K562 (cell line): ENCODE measurements around the gene POC5. TPM values are rescaled to one million over a fixed set of nuclear protein-coding genes. Genes with fewer than 3 reads are reported as not detected.
"Not testable (repeated sequence)": the region's sequence is repeated elsewhere in the genome, so short reads cannot be mapped to it uniquely, and the experiment has no call there.

Experiments used
- ATAC-seq: fragments of 200-7000 bp; cut with Tn5 transposase; 3 replicates; pipeline ENCODE4 v1.9.1; 2020; ENCODE audit warnings: moderate library complexity
- BruUV-seq: library from RNA; stranded (reverse); fragments of 400-500 nt; replicated peaks from 2 replicates; lab custom pipeline; 2021; lab: Mats Ljungman, UMichigan
- CTCF ChIA-PET: fragments of 300-600 bp; formaldehyde crosslinking; extraction: SDS; loops from one replicate; lab custom pipeline; 2021; ENCODE audit warnings: low intra/inter-chr PET ratio; lab: Yijun Ruan, JAX
- POLR2A ChIA-PET: fragments of 300-600, 350-650 bp; sonication (Branson Sonifier 250); formaldehyde crosslinking; extraction: SDS; loops from one replicate; lab custom pipeline; 2021; ENCODE audit warnings: antibody characterized with exemption, inconsistent platforms; lab: Yijun Ruan, JAX
- DNase-seq, 4 experiments: peaks; one replicate each; pipeline versions ENCODE4 v3.0.0 to v3.0.0-alpha.2; 2011 to 2018; ENCODE audit warnings: low spot score in 3 of 4, mixed read lengths in 3 of 4; ENCODE audit errors: extremely low read depth in 1 of 4
- FAIRE-seq: peaks from 2 replicates; lab custom pipeline; 2011; peaks lifted over from hg19 to GRCh38; lab: Jason Lieb, UNC
- H2AFZ ChIP-seq: 2 replicates; pipeline ENCODE4 v1.6.0; 2011; ENCODE audit warnings: low read depth, low read length, control low read depth, inconsistent platforms
- H3K27ac ChIP-seq: fragments of 200-600 bp; 3 replicates; pipeline ENCODE4 v1.8.0; 2011; ENCODE audit warnings: low read depth, mild to moderate bottlenecking, control low read depth, inconsistent platforms, low read length, moderate library complexity, mixed read lengths; ENCODE audit errors: extremely low read depth
- H3K27me3 ChIP-seq, 2 experiments: fragments of 300-600 bp in 1 of 2; 2 replicates in 1 of 2; 3 replicates in 1 of 2; pipeline versions ENCODE4 v1.6.0 to v1.8.0; 2011; ENCODE audit warnings: inconsistent platforms in 2 of 2, low read length in 2 of 2, mild to moderate bottlenecking in 1 of 2, mixed read lengths in 1 of 2, moderate library complexity in 1 of 2; ENCODE audit not compliant: control insufficient read depth in 2 of 2, insufficient read depth in 2 of 2
- H3K36me3 ChIP-seq: fragments of 300-600 bp; 3 replicates; pipeline ENCODE4 v1.8.0; 2011; ENCODE audit warnings: mild to moderate bottlenecking, low read length, inconsistent platforms; ENCODE audit not compliant: control insufficient read depth, insufficient read depth
- H3K4me1 ChIP-seq, 2 experiments: fragments of 200-600 bp in 1 of 2; replicated peaks in 1 of 2; 2 replicates in 1 of 2; 3 replicates in 1 of 2; pipeline versions ENCODE4 v1.5.1 to v1.8.0; 2011; ENCODE audit warnings: inconsistent platforms in 2 of 2, low read length in 2 of 2, mild to moderate bottlenecking in 1 of 2, mixed read lengths in 1 of 2, moderate library complexity in 1 of 2; ENCODE audit not compliant: control insufficient read depth in 2 of 2, insufficient read depth in 2 of 2
- H3K4me2 ChIP-seq: 2 replicates; pipeline ENCODE4 v1.6.1; 2011; ENCODE audit warnings: low read length, control low read depth, inconsistent platforms, mixed read lengths; ENCODE audit not compliant: insufficient read depth
- H3K4me3 ChIP-seq: fragments of 200-600 bp; sonication (generic), shearing (Covaris generic); 2 replicates; pipeline ENCODE4 v1.5.1; 2016; ENCODE audit warnings: control low read depth, inconsistent platforms
- H3K79me2 ChIP-seq: fragments of 200-600 bp; 3 replicates; pipeline ENCODE4 v1.8.0; 2011; ENCODE audit warnings: low read length, inconsistent platforms; ENCODE audit not compliant: control insufficient read depth, insufficient read depth
- H3K9ac ChIP-seq, 2 experiments: 2 replicates each; pipeline versions ENCODE4 v1.6.0 to v1.6.1; 2011; ENCODE audit warnings: low read depth in 2 of 2, low read length in 2 of 2, control low read depth in 1 of 2, inconsistent platforms in 1 of 2, mild to moderate bottlenecking in 1 of 2, mixed read lengths in 1 of 2; ENCODE audit not compliant: insufficient read depth in 1 of 2
- H3K9me1 ChIP-seq: one replicate; pipeline ENCODE4 v1.6.0; 2011; ENCODE audit warnings: inconsistent platforms, mild to moderate bottlenecking, low read length, moderate library complexity; ENCODE audit not compliant: control insufficient read depth, insufficient read depth
- H3K9me3 ChIP-seq: replicated peaks from 2 replicates; pipeline ENCODE4 v1.5.1; 2011; ENCODE audit warnings: low read depth, low read length, inconsistent platforms; ENCODE audit not compliant: control insufficient read depth, insufficient read depth
- H4K20me1 ChIP-seq: replicated peaks from 2 replicates; pipeline ENCODE4 v1.6.1; 2011; ENCODE audit warnings: low read length, inconsistent platforms, mixed read lengths; ENCODE audit not compliant: control insufficient read depth, insufficient read depth
- GTF2E2 ChIP-seq: fragments of 200-800 bp; sonication (Bioruptor generic); IDR thresholded peaks from 2 replicates; pipeline ENCODE4 v1.6.1; 2016; ENCODE audit warnings: missing genetic modification characterization, missing compliant biosample characterization
- HSF4 ChIP-seq: fragments of 250-450 bp; sonication (Bioruptor Pico); IDR thresholded peaks from 2 replicates; pipeline ENCODE4 v2.1.2; 2022; ENCODE audit warnings: mild to moderate bottlenecking, moderate library complexity, borderline replicate concordance
- MEF2A ChIP-seq: IDR thresholded peaks from 2 replicates; pipeline ENCODE4 v1.6.1; 2011; ENCODE audit warnings: low read depth, mild to moderate bottlenecking, low read length, moderate library complexity; ENCODE audit not compliant: control insufficient read depth
- ZNF431 ChIP-seq: sonication (generic); formaldehyde crosslinking; IDR thresholded peaks from 2 replicates; pipeline ENCODE4 v1.8.0; 2022; ENCODE audit warnings: mild to moderate bottlenecking, missing genetic modification reagents
- WGBS: fragments of 100-300 bp; shearing (Covaris generic); methylation state at CpG from one replicate; pipeline ENCODE4 v1.1.6; 2016; ENCODE audit warnings: low coverage, mixed read lengths; ENCODE audit not compliant: insufficient coverage; ENCODE audit errors: missing lambda C conversion rate; 5-methylcytosine and 5-hydroxymethylcytosine counted together
- in situ Hi-C: fragments of 300-500 bp; cut with MboI; formaldehyde crosslinking; loops from 4 replicates; pipeline ENCODE4 v1.15.0; 2018; ENCODE audit warnings: inconsistent platforms, mixed read lengths
- intact Hi-C: fragments of 100-400 bp; cut with micrococcal nuclease; formaldehyde crosslinking; loops from 2 replicates; pipeline ENCODE4 v1.14.2; 2022
- polyA plus RNA-seq, 8 experiments: library from polyadenylated mRNA; depleted of rRNA in 4 of 8; stranded (reverse) in 5 of 8; unstranded in 3 of 8; fragments of >200 nt; fragmentation: Nextera tagmentation in 2 of 8; fragmentation: Illumina TruSeq in 1 of 8; extraction: Ambion mirVana in 2 of 8; extraction: Trizol in 1 of 8; gene quantifications; 2 replicates each; pipeline versions ENCODE4 v1.2.1 to v1.2.3, GENCODE V29; 2011 to 2014; ENCODE audit warnings: inconsistent platforms in 1 of 8, missing spikeins in 1 of 8
- total RNA-seq, 7 experiments: library from RNA; depleted of rRNA in 6 of 7; stranded (reverse); fragments of >200 nt in 6 of 7; fragmentation: Illumina TruSeq in 2 of 7; extraction: Trizol in 2 of 7; gene quantifications; 2 replicates each; pipeline versions ENCODE4 v1.2.1 to v1.2.3, GENCODE V29; 2011 to 2021; ENCODE audit warnings: low replicate concordance in 1 of 7
- TF ChIP-seq, protein P1 (sequence below): fragments of 200-800 bp; sonication (Bioruptor generic); IDR thresholded peaks from 2 replicates; pipeline ENCODE4 v1.6.1; 2017; ENCODE audit warnings: missing genetic modification characterization, missing compliant biosample characterization

POC5 gene
- total and polyA plus RNA-seq, 9 of the 15 experiments (the other 6 are each of a cell fraction or from before 2014, with no cell fraction given), result 14.5 to 38.2 (median 27.0) TPM

GRCh38 chr5:75733767-75734166 lies 16.5 kb upstream of the POC5 start (continued):
- TF ChIP-seq HSF4 (CRISPR knock-in tag) (no peak), MEF2A (no peak), ZNF431 (no peak), GTF2E2 (tag) (no peak)
- TF ChIP-seq, protein P1, sequence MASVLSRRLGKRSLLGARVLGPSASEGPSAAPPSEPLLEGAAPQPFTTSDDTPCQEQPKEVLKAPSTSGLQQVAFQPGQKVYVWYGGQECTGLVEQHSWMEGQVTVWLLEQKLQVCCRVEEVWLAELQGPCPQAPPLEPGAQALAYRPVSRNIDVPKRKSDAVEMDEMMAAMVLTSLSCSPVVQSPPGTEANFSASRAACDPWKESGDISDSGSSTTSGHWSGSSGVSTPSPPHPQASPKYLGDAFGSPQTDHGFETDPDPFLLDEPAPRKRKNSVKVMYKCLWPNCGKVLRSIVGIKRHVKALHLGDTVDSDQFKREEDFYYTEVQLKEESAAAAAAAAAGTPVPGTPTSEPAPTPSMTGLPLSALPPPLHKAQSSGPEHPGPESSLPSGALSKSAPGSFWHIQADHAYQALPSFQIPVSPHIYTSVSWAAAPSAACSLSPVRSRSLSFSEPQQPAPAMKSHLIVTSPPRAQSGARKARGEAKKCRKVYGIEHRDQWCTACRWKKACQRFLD (CRISPR knock-in tag), result no peak

DNA sequence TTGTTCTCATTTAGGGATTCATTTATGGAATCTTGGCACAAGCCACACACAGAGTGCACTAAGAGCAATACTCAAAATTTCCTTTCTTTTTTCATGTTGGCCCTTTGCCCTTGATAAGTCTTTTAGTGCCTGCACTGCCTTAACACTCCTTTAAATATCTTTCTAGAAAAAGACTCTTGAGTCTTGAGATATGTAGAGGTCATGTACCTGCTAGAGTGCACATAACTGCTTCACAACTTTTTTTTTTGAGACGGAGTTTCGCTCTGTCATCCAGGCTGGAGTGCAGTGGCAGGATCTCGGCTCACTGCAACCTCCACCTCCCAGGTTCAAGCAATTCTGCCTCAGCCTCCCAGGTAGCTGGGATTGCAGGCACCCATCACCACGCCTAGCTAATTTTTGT lies 14.3 kb upstream of the POC5 start:
- POLR2A ChIA-PET, result interaction anchor here (0.6 kb wide), 1 partner anchor 563 kb away, joined by 4 read pairs; no protein-coding TSS in a partner anchor

More for the DNA sequence above, 14.3 kb upstream of the POC5 start:
- CTCF ChIA-PET, H3K9me3 ChIP-seq, H3K9me1 ChIP-seq, H3K79me2 ChIP-seq, H3K4me1 ChIP-seq, H3K36me3 ChIP-seq, H3K4me2 ChIP-seq, ATAC-seq, DNase-seq, FAIRE-seq, in situ Hi-C loops, H3K9ac ChIP-seq, H3K27ac ChIP-seq, H2AFZ ChIP-seq, BruUV-seq, H3K4me3 ChIP-seq, H4K20me1 ChIP-seq, H3K27me3 ChIP-seq: not testable (repeated sequence)
- intact Hi-C loops, result loop anchor here (10.0 kb wide), 1 partner anchor 453 kb away; no protein-coding TSS in a partner anchor
- WGBS, result 52% methylated on average over 4 of the region's 4 CpGs
